Ramos (cell line): ENCODE data around the gene DNM2.
"Not testable (repeated sequence)": the region's sequence is repeated elsewhere in the genome, so short reads cannot be mapped to it uniquely, and the experiment has no call there.

ENCODE experiments used
- in situ Hi-C: fragments of 300-500 bp; cut with MboI; formaldehyde crosslinking; loops from one replicate; pipeline ENCODE4 v1.14.3; 2022; ENCODE audit warnings: low sequenced_read_pairs; ENCODE audit not compliant: unreplicated experiment

DNM2 gene

GRCh38 chr19:10829967-10830366, 112.1 kb downstream of the DNM2 start:
- in situ Hi-C loops, result no loop called here

GRCh38 chr19:10830370-10830769, 112.5 kb downstream of the DNM2 start:
- in situ Hi-C loops, result no loop called here

- in situ Hi-C loops, result no loop called here
Measured at GRCh38 chr19:10830931-10831779, 113.3 kb downstream of the DNM2 start.

GRCh38 chr19:10831987-10832938, 114.4 kb downstream of the DNM2 start:
- in situ Hi-C loops, result no loop called here

- in situ Hi-C loops, result no loop called here
Measured at GRCh38 chr19:10832939-10833296, 115.0 kb downstream of the DNM2 start.

GRCh38 chr19:10835089-10835753, 117.3 kb downstream of the DNM2 start:
- in situ Hi-C loops, result no loop called here

GRCh38 chr19:10835754-10836478, 118.0 kb downstream of the DNM2 start, which contains the start of gene TMED1:
Gene TMED1 (minus strand): TSS chr19:10836212. CDS start chr19:10836191, 21 bp downstream.
- in situ Hi-C loops, result no loop called here

GRCh38 chr19:10836479-10837330, 118.8 kb downstream of the DNM2 start:
- in situ Hi-C loops, result no loop called here

- in situ Hi-C loops, result not testable (repeated sequence)
Measured at GRCh38 chr19:10837649-10838048, 119.8 kb downstream of the DNM2 start.

GRCh38 chr19:10838377-10838776, 120.5 kb downstream of the DNM2 start:
- in situ Hi-C loops, result no loop called here

- in situ Hi-C loops, result no loop called here
Measured at GRCh38 chr19:10839114-10840050, 121.5 kb downstream of the DNM2 start.

GRCh38 chr19:10842788-10843187, 124.9 kb downstream of the DNM2 start:
- in situ Hi-C loops, result no loop called here

- in situ Hi-C loops, result no loop called here
Measured at GRCh38 chr19:10846500-10847202, 128.8 kb downstream of the DNM2 start.

GRCh38 chr19:10848230-10848856, 130.5 kb downstream of the DNM2 start, which contains the start of gene C19orf38:
Gene C19orf38 (plus strand): TSS chr19:10848415. CDS start chr19:10848509, 94 bp downstream.
- in situ Hi-C loops, result no loop called here

- in situ Hi-C loops, result loop anchor here (5.0 kb wide), 1 partner anchor 128 kb away; no protein-coding TSS in a partner anchor
Measured at GRCh38 chr19:10850631-10851030, 132.8 kb downstream of the DNM2 start.

- in situ Hi-C loops, result loop anchor here (5.0 kb wide), 1 partner anchor 130 kb away; no protein-coding TSS in a partner anchor
Measured at GRCh38 chr19:10852098-10852800, 134.4 kb downstream of the DNM2 start.
